Endothelial cell of umbilical vein (primary cell): ENCODE results near the gene SPRED2. TPM values are rescaled to one million over a fixed set of nuclear protein-coding genes. Genes with fewer than 3 reads are reported as not detected.
"Not testable (repeated sequence)": the region's sequence is repeated elsewhere in the genome, so short reads cannot be mapped to it uniquely, and the experiment has no call there.

Experiments used
- BruUV-seq: library from RNA; stranded (reverse); fragments of 400-500 nt; replicated peaks from 2 replicates; lab custom pipeline; 2021; lab: Mats Ljungman, UMichigan
- CTCF ChIA-PET: fragments of 300-600, 350-600 bp; sonication (Branson Sonifier 250); formaldehyde crosslinking; loops from one replicate; lab custom pipeline; 2021; ENCODE audit warnings: antibody characterized with exemption, inconsistent platforms; lab: Charles Lee
- POLR2A ChIA-PET: fragments of 300-600, 350-600 bp; sonication (Branson Sonifier 250); formaldehyde crosslinking; loops from one replicate; lab custom pipeline; 2021; ENCODE audit warnings: antibody characterized with exemption, inconsistent platforms; lab: Charles Lee
- DNase-seq: peaks from one replicate; pipeline ENCODE4 v3.0.0-alpha.2; 2011; ENCODE audit warnings: low read depth, low spot score
- FAIRE-seq: peaks from 2 replicates; lab custom pipeline; 2011; peaks lifted over from hg19 to GRCh38; lab: Jason Lieb, UNC
- H2AFZ ChIP-seq: 2 replicates; pipeline ENCODE4 v1.6.0; 2012; ENCODE audit warnings: low read depth, low read length, control low read depth, inconsistent platforms
- H3K27ac ChIP-seq: 2 replicates; pipeline ENCODE4 v1.5.1; 2011; ENCODE audit warnings: low read depth, mild to moderate bottlenecking, control low read depth, low read length, moderate library complexity; ENCODE audit not compliant: insufficient read depth
- H3K27me3 ChIP-seq, 2 experiments: 2 replicates each; pipeline versions ENCODE4 v1.6.0 to v1.6.1; 2011; ENCODE audit warnings: low read length in 2 of 2, mixed read lengths in 1 of 2; ENCODE audit not compliant: control insufficient read depth in 2 of 2, insufficient read depth in 2 of 2
- H3K36me3 ChIP-seq, 2 experiments: 2 replicates in 1 of 2; 3 replicates in 1 of 2; pipeline ENCODE4 v1.5.1; 2011; ENCODE audit warnings: low read length in 2 of 2, mild to moderate bottlenecking in 1 of 2, moderate library complexity in 1 of 2; ENCODE audit not compliant: control insufficient read depth in 2 of 2, insufficient read depth in 2 of 2; ENCODE audit errors: extremely low read depth in 1 of 2
- H3K4me1 ChIP-seq: 3 replicates; pipeline ENCODE4 v1.5.1; 2011; ENCODE audit warnings: mild to moderate bottlenecking, low read length; ENCODE audit not compliant: control insufficient read depth, insufficient read depth; ENCODE audit errors: extremely low read depth
- H3K4me2 ChIP-seq: 2 replicates; pipeline ENCODE4 v1.6.1; 2011; ENCODE audit warnings: low read length, control low read depth, mixed read lengths; ENCODE audit not compliant: insufficient read depth
- H3K4me3 ChIP-seq, 3 experiments: fragments of 200-600 bp in 1 of 3; sonication (generic), shearing (Covaris generic) in 1 of 3; replicated peaks in 1 of 3; 2 replicates each; pipeline ENCODE4 v1.5.1; 2011 to 2016; ENCODE audit warnings: control low read depth in 3 of 3, low read length in 3 of 3, mild to moderate bottlenecking in 2 of 3, inconsistent platforms in 1 of 3, low read depth in 1 of 3, moderate library complexity in 1 of 3; ENCODE audit not compliant: insufficient read depth in 1 of 3
- H3K79me2 ChIP-seq: 2 replicates; pipeline ENCODE4 v1.6.0; 2012; ENCODE audit warnings: low read length, inconsistent platforms; ENCODE audit not compliant: control insufficient read depth, insufficient read depth
- H3K9ac ChIP-seq: replicated peaks from 2 replicates; pipeline ENCODE3; 2011; ENCODE audit warnings: low read length, control low read depth; ENCODE audit not compliant: insufficient read depth; ENCODE audit errors: extremely low read depth
- H3K9me1 ChIP-seq: replicated peaks from 3 replicates; pipeline ENCODE4 v1.6.0; 2011; ENCODE audit warnings: mild to moderate bottlenecking, low read length; ENCODE audit not compliant: control insufficient read depth, insufficient read depth; ENCODE audit errors: extremely low read depth
- H3K9me3 ChIP-seq: replicated peaks from 2 replicates; pipeline ENCODE4 v1.5.1; 2012; ENCODE audit warnings: low read length, inconsistent platforms; ENCODE audit not compliant: control insufficient read depth, insufficient read depth
- H4K20me1 ChIP-seq: replicated peaks from 2 replicates; pipeline ENCODE3; 2011; ENCODE audit warnings: mild to moderate bottlenecking, low read length; ENCODE audit not compliant: control insufficient read depth, insufficient read depth; ENCODE audit errors: extremely low read depth
- EZH2 ChIP-seq: IDR thresholded peaks from 2 replicates; pipeline ENCODE4 v1.6.1; 2012; ENCODE audit warnings: borderline replicate concordance, low read depth, mild to moderate bottlenecking, moderate library complexity, low read length, inconsistent platforms; ENCODE audit not compliant: severe bottlenecking
- FOS ChIP-seq: IDR thresholded peaks from 2 replicates; pipeline ENCODE4 v1.6.1; 2011; ENCODE audit warnings: mild to moderate bottlenecking, low read length, moderate library complexity, borderline replicate concordance; ENCODE audit not compliant: insufficient read depth
- GATA2 ChIP-seq: IDR thresholded peaks from 2 replicates; pipeline ENCODE4 v1.7.0; 2011; ENCODE audit warnings: low read depth, mild to moderate bottlenecking, moderate library complexity, mixed read lengths, low read length; ENCODE audit not compliant: insufficient read length, insufficient read depth
- JUN ChIP-seq: IDR thresholded peaks from 2 replicates; pipeline ENCODE4 v1.6.1; 2011; ENCODE audit warnings: borderline replicate concordance, low read depth; ENCODE audit not compliant: insufficient read length, insufficient read depth
- MAX ChIP-seq: IDR thresholded peaks from 2 replicates; pipeline ENCODE4 v1.6.1; 2011; ENCODE audit not compliant: insufficient read depth, insufficient read length
- MYC ChIP-seq: IDR thresholded peaks from one replicate; pipeline ENCODE4 v1.6.1; 2011; ENCODE audit warnings: mild to moderate bottlenecking, low read depth, low read length
- POLR2A ChIP-seq: IDR thresholded peaks from 2 replicates; pipeline ENCODE4 v1.6.1; 2012; ENCODE audit warnings: low read depth, mild to moderate bottlenecking, control low read depth, low read length
- POLR2AphosphoS5 ChIP-seq: IDR thresholded peaks from 2 replicates; pipeline ENCODE4 v1.6.1; 2012; ENCODE audit warnings: low read depth, mild to moderate bottlenecking, control low read depth, low read length, moderate library complexity; ENCODE audit not compliant: insufficient read depth
- dilution Hi-C: fragments of 300-500 bp; cut with MboI; formaldehyde crosslinking; loops from one replicate; pipeline ENCODE4 v1.15.0; 2019; ENCODE audit warnings: low sequenced_read_pairs; ENCODE audit not compliant: extremely low pct_ligation_motif_present
- intact Hi-C: fragments of 100-400 bp; cut with micrococcal nuclease; formaldehyde crosslinking; loops from one replicate; pipeline ENCODE4 v1.10.0; 2022
- polyA plus RNA-seq, 4 experiments: library from polyadenylated mRNA; depleted of rRNA in 3 of 4; stranded (reverse) in 3 of 4; unstranded in 1 of 4; fragments of >200 nt; gene quantifications; 2 replicates each; pipeline versions ENCODE4 v1.2.1 to v1.2.3, GENCODE V29; 2011 to 2012; ENCODE audit warnings: missing spikeins in 1 of 4
- total RNA-seq: library from RNA; stranded (reverse); gene quantifications from 2 replicates; pipeline ENCODE4 v1.2.3, GENCODE V29; 2021
- TF ChIP-seq, protein P1 (sequence below), 2 donors: IDR thresholded peaks; 1 replicate in 1 of 2; 2 replicates in 1 of 2; pipeline ENCODE4 v1.5.1; 2011; ENCODE audit warnings: low read length in 2 of 2, mild to moderate bottlenecking in 2 of 2, moderate library complexity in 2 of 2, control low read depth in 1 of 2, inconsistent platforms in 1 of 2, low read depth in 1 of 2; ENCODE audit not compliant: insufficient read depth in 1 of 2; ENCODE audit errors: extremely low read depth in 1 of 2

The SPRED2 gene
- total and polyA plus RNA-seq, 2 donors (not counting 3 experiments of a cell fraction or from before 2014, with no cell fraction given), result 3.6 to 9.6 TPM

DNA sequence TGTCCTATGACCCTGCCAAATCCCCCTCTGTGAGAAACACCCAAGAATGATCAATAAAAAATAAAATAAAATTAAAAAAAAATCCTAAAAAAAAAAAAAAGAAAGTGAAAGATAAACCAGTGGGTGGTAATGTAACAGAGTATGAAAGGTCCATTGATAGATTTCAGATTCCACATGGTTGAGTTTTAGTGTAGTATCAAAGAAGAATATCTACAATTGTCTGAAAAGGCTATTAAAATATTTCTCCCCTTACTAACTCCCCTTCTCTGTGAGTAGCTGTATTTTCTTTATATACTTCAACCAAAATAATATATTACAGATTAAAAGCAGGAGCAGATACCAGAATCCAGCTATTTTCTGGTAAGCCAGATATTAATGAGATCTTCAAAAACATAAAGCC lies 92.8 kb downstream of the SPRED2 start:
- dilution Hi-C loops, result no loop called here
- no peak overlapping the region for H2AFZ ChIP-seq
- POLR2A ChIA-PET, result no interaction called here
- no peaks in the 10 kb centered on the region for H3K36me3 ChIP-seq
- H3K79me2 ChIP-seq, result no peaks in the 10 kb centered on the region
- DNase-seq (no peak), FAIRE-seq (no peak)
- H3K4me2 ChIP-seq, result no peak overlapping the region
- no peak overlapping the region for H3K27ac ChIP-seq
- BruUV-seq, result no TSS peak
- H3K4me1 ChIP-seq, result no peaks in the 10 kb centered on the region
- H3K4me3 ChIP-seq, result no peak overlapping the region
- TF ChIP-seq POLR2A (no peak), JUN (no peak), MAX (no peak), FOS (no peak), EZH2 (no peak), MYC (no peak), GATA2 (no peak), POLR2AphosphoS5 (no peak)
- TF ChIP-seq, protein P1, sequence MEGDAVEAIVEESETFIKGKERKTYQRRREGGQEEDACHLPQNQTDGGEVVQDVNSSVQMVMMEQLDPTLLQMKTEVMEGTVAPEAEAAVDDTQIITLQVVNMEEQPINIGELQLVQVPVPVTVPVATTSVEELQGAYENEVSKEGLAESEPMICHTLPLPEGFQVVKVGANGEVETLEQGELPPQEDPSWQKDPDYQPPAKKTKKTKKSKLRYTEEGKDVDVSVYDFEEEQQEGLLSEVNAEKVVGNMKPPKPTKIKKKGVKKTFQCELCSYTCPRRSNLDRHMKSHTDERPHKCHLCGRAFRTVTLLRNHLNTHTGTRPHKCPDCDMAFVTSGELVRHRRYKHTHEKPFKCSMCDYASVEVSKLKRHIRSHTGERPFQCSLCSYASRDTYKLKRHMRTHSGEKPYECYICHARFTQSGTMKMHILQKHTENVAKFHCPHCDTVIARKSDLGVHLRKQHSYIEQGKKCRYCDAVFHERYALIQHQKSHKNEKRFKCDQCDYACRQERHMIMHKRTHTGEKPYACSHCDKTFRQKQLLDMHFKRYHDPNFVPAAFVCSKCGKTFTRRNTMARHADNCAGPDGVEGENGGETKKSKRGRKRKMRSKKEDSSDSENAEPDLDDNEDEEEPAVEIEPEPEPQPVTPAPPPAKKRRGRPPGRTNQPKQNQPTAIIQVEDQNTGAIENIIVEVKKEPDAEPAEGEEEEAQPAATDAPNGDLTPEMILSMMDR (IDR thresholded peaks at IDR 0.05; ENCODE audit: extremely low read depth in 1 of 2, insufficient read depth in 1 of 2, low read depth in 1 of 2, low read length in 2 of 2), result no peak
- H3K27me3 ChIP-seq, result no peaks in the 10 kb centered on the region
- H3K9me3 ChIP-seq, result no peaks in the 10 kb centered on the region
- H3K9me1 ChIP-seq, result no peaks in the 10 kb centered on the region
- CTCF ChIA-PET, result interaction anchor here (0.7 to 1.4 kb wide), 4 partner anchors 8 to 29 kb away, joined by 3 read pairs; no protein-coding TSS in a partner anchor
- no peaks in the 10 kb centered on the region for H4K20me1 ChIP-seq
- H3K9ac ChIP-seq, result no peak overlapping the region
- intact Hi-C loops, result no loop called here

DNA sequence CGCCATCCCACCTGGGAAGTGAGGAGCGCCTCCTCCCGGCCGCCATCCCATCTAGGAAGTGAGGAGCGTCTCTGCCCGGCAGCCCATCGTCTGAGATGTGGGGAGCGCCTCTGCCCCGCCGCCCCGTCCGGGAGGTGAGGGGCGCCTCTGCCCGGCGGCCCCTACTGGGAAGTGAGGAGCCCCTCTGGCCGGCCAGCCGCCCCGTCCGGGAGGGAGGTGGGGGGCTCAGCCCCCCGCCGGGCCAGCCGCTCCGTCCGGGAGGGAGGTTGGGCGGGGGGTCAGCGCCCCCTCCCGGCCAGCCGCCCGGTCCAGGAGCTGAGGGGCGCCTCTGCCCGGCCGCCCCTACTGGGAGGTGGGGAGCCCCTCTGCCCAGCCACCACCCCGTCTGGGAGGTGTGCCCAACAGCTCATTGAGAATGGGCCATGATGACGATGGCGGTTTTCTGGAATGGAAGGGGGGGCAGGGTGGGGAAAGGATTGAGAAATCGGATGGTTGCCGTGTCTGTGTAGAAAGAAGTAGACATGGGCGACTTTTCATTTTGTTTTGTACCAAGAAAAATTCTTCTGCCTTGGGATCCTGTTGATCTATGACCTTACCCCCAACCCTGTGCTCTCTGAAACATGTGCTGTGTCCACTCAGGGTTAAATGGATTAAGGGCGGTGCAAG lies 93.4 kb downstream of the SPRED2 start:
- intact Hi-C loops, H3K4me1 ChIP-seq, dilution Hi-C loops, H3K9ac ChIP-seq, H3K9me3 ChIP-seq, H3K36me3 ChIP-seq, DNase-seq, H3K79me2 ChIP-seq, BruUV-seq, POLR2A ChIA-PET, H2AFZ ChIP-seq, FAIRE-seq, H3K4me2 ChIP-seq, H3K4me3 ChIP-seq, H3K27ac ChIP-seq, H3K27me3 ChIP-seq, H4K20me1 ChIP-seq, H3K9me1 ChIP-seq: not testable (repeated sequence)
- CTCF ChIA-PET, result interaction anchor here (0.7 to 1.4 kb wide), 3 partner anchors 8 to 13 kb away, joined by 3 read pairs; no protein-coding TSS in a partner anchor
